SK-N-DZ (cell line): ENCODE measurements around the gene PHF12.
A peak's percentile ranks its signal among the peaks of the same experiment; 100 is the strongest.
"Not testable (repeated sequence)": the region's sequence is repeated elsewhere in the genome, so short reads cannot be mapped to it uniquely, and the experiment has no call there.

Source experiments
- DNase-seq: peaks from one replicate; pipeline ENCODE4 v3.0.0-alpha.2; 2015; ENCODE audit warnings: low spot score

The PHF12 gene

GRCh38 chr17:28903546-28903841, 47.8 kb downstream of the PHF12 start:
- not testable (repeated sequence) for DNase-seq

GRCh38 chr17:28902819-28903545, 48.3 kb downstream of the PHF12 start, which contains the start of gene DHRS13:
Gene DHRS13 (minus strand): TSS chr17:28903079. CDS start chr17:28902944, 135 bp downstream.
- DNase-seq = peak; percentile 95

- DNase-seq = peak; percentile 70
Measured at GRCh38 chr17:28901866-28902818, 49.2 kb downstream of the PHF12 start.

- DNase-seq = no peak
Measured at GRCh38 chr17:28900986-28901726, 50.2 kb downstream of the PHF12 start.

- no peak for DNase-seq
Measured at GRCh38 chr17:28899212-28899815, 52.0 kb downstream of the PHF12 start.

GRCh38 chr17:28898527-28898955, 52.8 kb downstream of the PHF12 start:
- no peak for DNase-seq

GRCh38 chr17:28897769-28898526, 53.4 kb downstream of the PHF12 start:
- peak; percentile 69 for DNase-seq

- DNase-seq = peak; percentile 63
Measured at GRCh38 chr17:28896884-28897768, 54.2 kb downstream of the PHF12 start, which contains the start of gene FLOT2. Gene FLOT2 (minus strand): TSS chr17:28897733. CDS start chr17:28897574, 159 bp downstream.

GRCh38 chr17:28896491-28896883, 54.8 kb downstream of the PHF12 start:
- peak; percentile 35 for DNase-seq

GRCh38 chr17:28895794-28896447, 55.4 kb downstream of the PHF12 start:
- DNase-seq = no peak

- not testable (repeated sequence) for DNase-seq
Measured at GRCh38 chr17:28893248-28894183, 57.8 kb downstream of the PHF12 start.

- no peak for DNase-seq
Measured at GRCh38 chr17:28892024-28892423, 59.3 kb downstream of the PHF12 start.

GRCh38 chr17:28891201-28891600, 60.1 kb downstream of the PHF12 start:
- DNase-seq = no peak

GRCh38 chr17:28889996-28890395, 61.3 kb downstream of the PHF12 start:
- DNase-seq = no peak

GRCh38 chr17:28888832-28889231, 62.5 kb downstream of the PHF12 start:
- DNase-seq = no peak

GRCh38 chr17:28887871-28888471, 63.3 kb downstream of the PHF12 start:
- DNase-seq = no peak

- no peak for DNase-seq
Measured at GRCh38 chr17:28885951-28886350, 65.4 kb downstream of the PHF12 start.
